PC-3 (cell line): ENCODE data around the gene MUC20. TPM values are rescaled to one million over a fixed set of nuclear protein-coding genes. Genes with fewer than 3 reads are reported as not detected.

Experiments
- ATAC-seq: fragments of 200-7000 bp; cut with Tn5 transposase; 2 replicates; pipeline ENCODE4 v1.9.1; 2020; ENCODE audit warnings: mild to moderate bottlenecking, moderate library complexity
- BruUV-seq: library from RNA; stranded (reverse); fragments of 400-500 nt; replicated peaks from 2 replicates; lab custom pipeline; 2021; lab: Mats Ljungman, UMichigan
- CTCF ChIA-PET: fragments of 300-600 bp; sonication (Branson Sonifier 250); formaldehyde crosslinking; loops from one replicate; lab custom pipeline; 2022; ENCODE audit warnings: antibody characterized with exemption; lab: Charles Lee
- POLR2A ChIA-PET: fragments of 300-600 bp; sonication (Branson Sonifier 250); formaldehyde crosslinking; loops from one replicate; lab custom pipeline; 2022; ENCODE audit warnings: antibody characterized with exemption; ENCODE audit not compliant: unreplicated experiment; lab: Charles Lee
- DNase-seq: peaks from one replicate; pipeline ENCODE4 v3.0.0-alpha.2; 2015
- H2AFZ ChIP-seq: fragments of 300-600 bp; sonication (generic); 2 replicates; pipeline ENCODE4 v1.6.0; 2016; ENCODE audit warnings: antibody characterized with exemption, low read length
- H3F3A ChIP-seq: fragments of 300-600 bp; sonication (generic); one replicate; pipeline ENCODE4 v1.6.0; 2017; ENCODE audit warnings: antibody characterized with exemption, low read length, control low read depth, mild to moderate bottlenecking; ENCODE audit not compliant: unreplicated experiment
- H3K27ac ChIP-seq: fragments of 300-600 bp; sonication (generic); 2 replicates; pipeline ENCODE4 v1.5.1; 2016; ENCODE audit warnings: mild to moderate bottlenecking, low read length
- H3K27me3 ChIP-seq: fragments of 300-600 bp; sonication (generic); 2 replicates; pipeline ENCODE4 v1.6.1; 2016; ENCODE audit warnings: low read length, mixed read lengths
- H3K36me3 ChIP-seq: fragments of 300-600 bp; sonication (generic); 2 replicates; pipeline ENCODE4 v1.6.1; 2016; ENCODE audit warnings: low read depth, mixed run types, low read length, mixed read lengths
- H3K4me1 ChIP-seq: fragments of 300-600 bp; sonication (generic); 2 replicates; pipeline ENCODE4 v1.5.1; 2016; ENCODE audit warnings: low read length; ENCODE audit not compliant: insufficient read depth
- H3K4me2 ChIP-seq: fragments of 300-600 bp; sonication (generic); 2 replicates; pipeline ENCODE4 v1.6.0; 2016; ENCODE audit warnings: low read length
- H3K4me3 ChIP-seq: fragments of 300-600 bp; sonication (generic); 2 replicates; pipeline ENCODE4 v1.5.1; 2016; ENCODE audit warnings: mild to moderate bottlenecking, low read length, mixed read lengths
- H3K79me2 ChIP-seq: fragments of 300-600 bp; sonication (generic); 2 replicates; pipeline ENCODE4 v1.6.1; 2017; ENCODE audit warnings: low read length, mixed read lengths
- H3K9ac ChIP-seq: fragments of 300-600 bp; sonication (generic); 2 replicates; pipeline ENCODE4 v1.6.0; 2016; ENCODE audit warnings: mild to moderate bottlenecking, low read length
- H3K9me2 ChIP-seq: fragments of 300-600 bp; sonication (generic); replicated peaks from 2 replicates; pipeline ENCODE4 v1.6.1; 2016; ENCODE audit warnings: mixed run types, low read length, mixed read lengths
- H3K9me3 ChIP-seq: fragments of 300-600 bp; sonication (generic); 2 replicates; pipeline ENCODE4 v1.6.1; 2016; ENCODE audit warnings: low read length, mixed read lengths
- H4K20me1 ChIP-seq: fragments of 300-600 bp; sonication (generic); 2 replicates; pipeline ENCODE4 v1.6.1; 2016; ENCODE audit warnings: low read length, mixed read lengths
- CTCF ChIP-seq: fragments of 300-600 bp; sonication (generic); conservative IDR thresholded peaks from 2 replicates; pipeline ENCODE4 v1.5.1; 2017; ENCODE audit warnings: antibody characterized with exemption, low read depth, mild to moderate bottlenecking, low read length
- EZH2 ChIP-seq: fragments of 300-600 bp; sonication (generic); IDR thresholded peaks from one replicate; pipeline ENCODE4 v1.6.1; 2017; ENCODE audit warnings: antibody characterized with exemption, mild to moderate bottlenecking, low read length; ENCODE audit not compliant: unreplicated experiment
- EZH2phosphoT487 ChIP-seq: fragments of 300-600 bp; sonication (generic); IDR thresholded peaks from 2 replicates; pipeline ENCODE4 v1.6.1; 2018; ENCODE audit warnings: mild to moderate bottlenecking, antibody characterized with exemption, low read length, borderline replicate concordance
- intact Hi-C: fragments of 100-400 bp; cut with micrococcal nuclease; formaldehyde crosslinking; loops from 2 replicates; pipeline ENCODE4 v1.9.0; 2023
- total RNA-seq: library from RNA; depleted of rRNA; stranded (reverse); fragments of >200 nt; gene quantifications from 2 replicates; pipeline ENCODE4 v1.2.3, GENCODE V29; 2014

MUC20 gene
- total RNA-seq, 1 experiment from 2014 or later, result 0.69 TPM

- H3F3A ChIP-seq, result no peaks in the 10 kb centered on the region
- H3K4me3 ChIP-seq, result no peak overlapping the region
- H3K4me2 ChIP-seq, result no peak overlapping the region
- ChIA-PET POLR2A (interaction anchor here (0.6 kb wide), 1 partner anchor 130 kb away, joined by 25 read pairs; no protein-coding TSS in a partner anchor), CTCF (no interaction called here)
- H2AFZ ChIP-seq, result no peak overlapping the region
- H3K9ac ChIP-seq, result no peak overlapping the region
- ATAC-seq (no peak), DNase-seq (no peak)
- H3K79me2 ChIP-seq, result no peaks in the 10 kb centered on the region
- H3K27me3 ChIP-seq, result no peaks in the 10 kb centered on the region
- H3K36me3 ChIP-seq, result no peaks in the 10 kb centered on the region
- no TSS peak for BruUV-seq
- H3K9me2 ChIP-seq, result no peaks in the 10 kb centered on the region
- intact Hi-C loops, result no loop called here
- H3K4me1 ChIP-seq, result peaks cover 15% of the 10 kb centered on the region
- no peaks in the 10 kb centered on the region for H4K20me1 ChIP-seq
- H3K9me3 ChIP-seq, result no peaks in the 10 kb centered on the region
- H3K27ac ChIP-seq, result no peak overlapping the region
- TF ChIP-seq EZH2phosphoT487 (no peak), EZH2 (no peak), CTCF (no peak)
Observed at GRCh38 chr3:195714380-195715011, 6.3 kb upstream of the MUC20 start.

- Histone ChIP-seq H4K20me1 (no peaks in the 10 kb centered on the region), H3K4me2 (no peak overlapping the region), H3F3A (no peaks in the 10 kb centered on the region), H3K27ac (no peak overlapping the region), H3K79me2 (no peaks in the 10 kb centered on the region), H3K9me2 (no peaks in the 10 kb centered on the region), H3K4me3 (no peak overlapping the region), H3K9me3 (no peaks in the 10 kb centered on the region), H3K36me3 (no peaks in the 10 kb centered on the region), H3K9ac (no peak overlapping the region), H2AFZ (no peak overlapping the region), H3K4me1 (peaks cover 15% of the 10 kb centered on the region), H3K27me3 (no peaks in the 10 kb centered on the region)
- intact Hi-C loops, result no loop called here
- ChIA-PET CTCF (no interaction called here), POLR2A (interaction anchor here (0.6 kb wide), 1 partner anchor 131 kb away, joined by 25 read pairs; no protein-coding TSS in a partner anchor)
- TF ChIP-seq EZH2 (no peak), EZH2phosphoT487 (no peak), CTCF (no peak)
- BruUV-seq, result no TSS peak
- DNase-seq, result no peak
- ATAC-seq, result no peak
Observed at GRCh38 chr3:195715134-195715533, 5.6 kb upstream of the MUC20 start.

- H2AFZ ChIP-seq, result no peak overlapping the region
- H3K4me2 ChIP-seq, result no peak overlapping the region
- H3K36me3 ChIP-seq, result no peaks in the 10 kb centered on the region
- no peaks in the 10 kb centered on the region for H4K20me1 ChIP-seq
- DNase-seq (peak; percentile 75), ATAC-seq (peak; percentile 58)
- no peak for TF ChIP-seq CTCF
- intact Hi-C loops, result no loop called here
- H3K27ac ChIP-seq, result no peak overlapping the region; the same call in 1 of the 2 replicates
- H3F3A ChIP-seq, result no peaks in the 10 kb centered on the region
- H3K9ac ChIP-seq, result no peak overlapping the region
- ChIA-PET POLR2A (no interaction called here), CTCF (no interaction called here)
- H3K79me2 ChIP-seq, result no peaks in the 10 kb centered on the region
- H3K9me3 ChIP-seq, result no peaks in the 10 kb centered on the region
- H3K27me3 ChIP-seq, result no peaks in the 10 kb centered on the region
- no TSS peak for BruUV-seq
- no peak overlapping the region for H3K4me3 ChIP-seq
- peaks cover 15% of the 10 kb centered on the region for H3K4me1 ChIP-seq
- H3K9me2 ChIP-seq, result no peaks in the 10 kb centered on the region
Observed at GRCh38 chr3:195715583-195716266, 5.1 kb upstream of the MUC20 start.
